DND-41 (cell line): ENCODE measurements around the gene CCDC78.

Experiments used
- ATAC-seq: fragments of 200-7000 bp; cut with Tn5 transposase; 3 replicates; pipeline ENCODE4 v1.9.1; 2021; ENCODE audit warnings: low read depth; ENCODE audit not compliant: insufficient read depth
- DNase-seq: peaks from one replicate; pipeline ENCODE4 v3.0.0-alpha.2; 2020
- H2AFZ ChIP-seq: 2 replicates; pipeline ENCODE4 v1.6.0; 2012; ENCODE audit warnings: low read depth, low read length
- H3K27ac ChIP-seq: 2 replicates; pipeline ENCODE4 v1.5.1; 2012; ENCODE audit warnings: low read length, inconsistent platforms
- H3K27me3 ChIP-seq: fragments of 200-600 bp; sonication (generic); 2 replicates; pipeline ENCODE4 v1.6.0; 2012; ENCODE audit warnings: low read length, mild to moderate bottlenecking, inconsistent platforms; ENCODE audit not compliant: insufficient read depth, poor library complexity
- H3K36me3 ChIP-seq: 2 replicates; pipeline ENCODE4 v1.5.1; 2012; ENCODE audit warnings: low read length, inconsistent platforms; ENCODE audit not compliant: insufficient read depth
- H3K4me1 ChIP-seq: 2 replicates; pipeline ENCODE4 v1.5.1; 2012; ENCODE audit warnings: mild to moderate bottlenecking, low read length; ENCODE audit not compliant: insufficient read depth
- H3K4me2 ChIP-seq: 2 replicates; pipeline ENCODE4 v1.6.0; 2012; ENCODE audit warnings: mild to moderate bottlenecking, moderate library complexity, low read length, inconsistent platforms; ENCODE audit not compliant: insufficient read depth
- H3K4me3 ChIP-seq, 2 experiments: fragments of 200-600 bp in 1 of 2; shearing (Covaris generic) in 1 of 2; 2 replicates each; pipeline ENCODE4 v1.5.1; 2012 to 2016; ENCODE audit warnings: inconsistent platforms in 2 of 2, low read length in 2 of 2, mild to moderate bottlenecking in 2 of 2, low read depth in 1 of 2, moderate library complexity in 1 of 2
- H3K79me2 ChIP-seq: 2 replicates; pipeline ENCODE4 v1.6.0; 2012; ENCODE audit warnings: low read length, inconsistent platforms; ENCODE audit not compliant: insufficient read depth
- H3K9ac ChIP-seq: 2 replicates; pipeline ENCODE4 v1.6.0; 2012; ENCODE audit warnings: low read depth, mild to moderate bottlenecking, inconsistent platforms, low read length, moderate library complexity
- H3K9me3 ChIP-seq: 2 replicates; pipeline ENCODE4 v1.5.1; 2012; ENCODE audit warnings: low read length, moderate library complexity, mild to moderate bottlenecking, inconsistent platforms; ENCODE audit not compliant: insufficient read depth, severe bottlenecking
- H4K20me1 ChIP-seq: 2 replicates; pipeline ENCODE4 v1.6.0; 2012; ENCODE audit warnings: low read length; ENCODE audit not compliant: insufficient read depth
- EZH2 ChIP-seq: IDR thresholded peaks from 3 replicates; pipeline ENCODE4 v1.6.1; 2012; ENCODE audit warnings: borderline replicate concordance, low read depth, mild to moderate bottlenecking, moderate library complexity, low read length, inconsistent platforms; ENCODE audit not compliant: severe bottlenecking
- TF ChIP-seq, protein P1 (sequence below): IDR thresholded peaks from 2 replicates; pipeline ENCODE4 v1.5.1; 2012; ENCODE audit warnings: borderline replicate concordance, low read length, moderate library complexity, mild to moderate bottlenecking; ENCODE audit not compliant: poor library complexity, severe bottlenecking; ENCODE audit errors: extremely low read depth

Gene CCDC78

DNA sequence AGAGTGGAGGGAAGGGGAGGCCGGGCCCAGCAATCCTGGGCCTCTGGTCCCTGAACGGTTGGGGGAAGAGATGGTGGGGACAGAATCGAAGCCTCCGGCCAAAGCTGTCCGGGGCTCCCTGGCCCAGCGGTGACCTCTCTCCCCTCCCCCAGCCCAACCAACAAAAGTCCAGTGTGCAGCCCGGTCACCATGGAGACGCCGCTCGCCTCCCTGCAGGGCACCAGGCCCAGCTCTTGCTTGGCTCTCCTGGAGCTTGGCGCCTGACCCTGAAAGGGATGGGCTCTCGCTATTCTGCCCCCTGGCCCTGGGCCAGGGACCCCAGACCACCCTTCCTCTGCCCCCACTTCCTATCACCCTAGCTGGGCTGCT lies 10.1 kb downstream of the CCDC78 start:
- Histone ChIP-seq H3K9ac (peak overlapping the region; percentile 74), H3K27me3 (peaks cover 6% of the 10 kb centered on the region), H3K4me1 (peaks cover 71% of the 10 kb centered on the region), H3K27ac (0 out of 2 replicates have a peak overlapping the region, but pooled peaks have one; percentile 33), H4K20me1 (peaks cover 44% of the 10 kb centered on the region), H2AFZ (no peak overlapping the region), H3K36me3 (peaks cover 12% of the 10 kb centered on the region; the same call in 1 of the 2 replicates), H3K4me3 (peak overlapping the region; percentile 67 to 75; a peak in 3 of 4 replicates), H3K4me2 (peak overlapping the region; percentile 68), H3K9me3 (no peaks in the 10 kb centered on the region), H3K79me2 (peaks cover 18% of the 10 kb centered on the region)
- no peak for DNase-seq
- TF ChIP-seq, protein P1, sequence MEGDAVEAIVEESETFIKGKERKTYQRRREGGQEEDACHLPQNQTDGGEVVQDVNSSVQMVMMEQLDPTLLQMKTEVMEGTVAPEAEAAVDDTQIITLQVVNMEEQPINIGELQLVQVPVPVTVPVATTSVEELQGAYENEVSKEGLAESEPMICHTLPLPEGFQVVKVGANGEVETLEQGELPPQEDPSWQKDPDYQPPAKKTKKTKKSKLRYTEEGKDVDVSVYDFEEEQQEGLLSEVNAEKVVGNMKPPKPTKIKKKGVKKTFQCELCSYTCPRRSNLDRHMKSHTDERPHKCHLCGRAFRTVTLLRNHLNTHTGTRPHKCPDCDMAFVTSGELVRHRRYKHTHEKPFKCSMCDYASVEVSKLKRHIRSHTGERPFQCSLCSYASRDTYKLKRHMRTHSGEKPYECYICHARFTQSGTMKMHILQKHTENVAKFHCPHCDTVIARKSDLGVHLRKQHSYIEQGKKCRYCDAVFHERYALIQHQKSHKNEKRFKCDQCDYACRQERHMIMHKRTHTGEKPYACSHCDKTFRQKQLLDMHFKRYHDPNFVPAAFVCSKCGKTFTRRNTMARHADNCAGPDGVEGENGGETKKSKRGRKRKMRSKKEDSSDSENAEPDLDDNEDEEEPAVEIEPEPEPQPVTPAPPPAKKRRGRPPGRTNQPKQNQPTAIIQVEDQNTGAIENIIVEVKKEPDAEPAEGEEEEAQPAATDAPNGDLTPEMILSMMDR, result no peak
- no peak for TF ChIP-seq EZH2
- no peak for ATAC-seq

DNA sequence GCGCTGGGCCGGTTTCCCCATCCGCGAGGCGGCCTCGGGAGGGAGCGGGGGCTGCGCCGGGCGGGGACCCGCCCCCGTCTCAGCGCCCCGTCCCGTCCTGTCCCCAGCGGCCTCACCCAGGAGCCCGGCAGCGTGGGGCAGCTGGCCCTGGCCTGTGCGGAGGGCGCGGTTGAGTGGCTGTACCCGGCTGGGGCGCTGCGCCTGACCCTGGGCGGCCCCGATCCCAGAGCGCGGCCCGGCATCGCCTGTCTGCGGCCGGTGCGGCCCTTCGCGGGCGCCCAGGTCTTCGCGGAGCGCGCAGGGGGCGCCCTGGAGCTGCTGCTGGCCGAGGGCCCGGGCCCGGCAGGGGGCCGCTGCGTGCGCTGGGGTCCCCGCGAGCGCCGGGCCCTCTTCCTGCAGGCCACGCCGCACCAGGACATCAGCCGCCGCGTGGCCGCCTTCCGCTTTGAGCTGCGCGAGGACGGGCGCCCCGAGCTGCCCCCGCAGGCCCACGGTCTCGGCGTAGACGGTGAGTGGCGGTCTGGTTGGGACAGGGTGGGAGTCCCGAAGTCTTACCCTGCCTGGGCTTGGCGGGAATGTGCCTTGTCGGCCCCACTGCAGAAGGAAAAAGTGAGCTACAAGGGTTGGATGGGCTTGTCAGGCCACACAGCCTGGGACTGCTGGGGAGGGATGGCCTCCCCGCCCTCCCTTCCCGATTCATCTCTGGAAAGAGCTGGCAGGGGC lies 10.6 kb downstream of the CCDC78 start:
- H4K20me1 ChIP-seq, result peaks cover 45% of the 10 kb centered on the region
- peak overlapping the region; percentile 67 to 75; a peak in 3 of 4 replicates for H3K4me3 ChIP-seq
- ATAC-seq (peak; percentile 10; the same call in 2 of the 3 replicates), DNase-seq (peak; percentile 28)
- H3K9me3 ChIP-seq, result no peaks in the 10 kb centered on the region
- peaks cover 18% of the 10 kb centered on the region for H3K79me2 ChIP-seq
- H3K9ac ChIP-seq, result peak overlapping the region; percentile 74
- H2AFZ ChIP-seq, result peak overlapping the region; percentile 71
- peaks cover 12% of the 10 kb centered on the region; the same call in 1 of the 2 replicates for H3K36me3 ChIP-seq
- peaks cover 65% of the 10 kb centered on the region for H3K4me1 ChIP-seq
- peak overlapping the region; percentile 68 for H3K4me2 ChIP-seq
- peak overlapping the region; percentile 47; the same call in 1 of the 2 replicates for H3K27ac ChIP-seq
- peaks cover 6% of the 10 kb centered on the region for H3K27me3 ChIP-seq
- TF ChIP-seq EZH2, result no peak
- TF ChIP-seq, protein P1, result peak; percentile 8

DNA sequence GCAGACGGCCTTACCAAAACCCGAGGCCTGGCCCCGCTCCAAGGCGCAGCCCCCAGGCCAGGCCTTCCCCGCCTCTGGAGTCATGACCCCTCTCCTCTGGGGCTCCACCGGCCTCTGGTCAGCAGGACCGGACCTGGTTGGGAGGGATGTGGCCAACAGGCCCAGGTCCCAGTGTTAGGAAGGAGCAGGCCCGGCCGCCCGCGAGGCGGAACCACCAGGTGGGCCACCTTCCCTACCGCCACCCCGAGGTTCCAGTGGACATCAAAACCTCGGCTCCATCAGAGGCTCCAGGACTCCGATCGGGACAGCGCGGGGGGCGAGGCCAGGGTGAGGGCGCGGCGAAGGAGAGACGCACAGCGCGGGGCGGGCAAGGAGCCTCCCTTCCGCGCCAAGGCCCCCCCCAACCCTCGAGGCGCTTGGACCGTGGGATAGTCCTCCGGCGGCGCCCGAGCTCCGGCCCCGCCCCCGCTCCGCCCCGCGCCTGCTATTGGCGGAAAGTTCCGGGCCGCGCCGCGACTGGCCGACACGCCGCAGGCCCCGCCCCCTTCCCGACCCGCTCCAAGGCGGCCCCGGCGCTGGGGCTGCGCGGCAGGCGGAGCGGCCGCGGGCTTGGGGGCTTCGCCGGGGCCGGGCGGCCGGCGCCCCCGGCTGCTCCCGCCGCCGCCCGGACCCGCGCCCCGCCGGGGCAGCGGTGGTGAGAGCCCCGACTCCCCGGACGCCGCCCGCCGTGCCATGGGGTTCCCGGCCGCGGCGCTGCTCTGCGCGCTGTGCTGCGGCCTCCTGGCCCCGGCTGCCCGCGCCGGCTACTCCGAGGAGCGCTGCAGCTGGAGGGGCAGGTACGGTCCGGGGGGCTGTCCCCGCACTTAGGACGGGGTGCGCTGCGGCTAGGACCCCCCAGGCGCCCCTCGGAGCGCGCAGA lies 11.4 kb downstream of the CCDC78 start, which contains the start of gene METRN:
Gene METRN (plus strand): TSS at position 561 of the 919 bp plus-strand sequence. CDS start 172 bp downstream, at position 733.
- Histone ChIP-seq H3K27me3 (no peaks in the 10 kb centered on the region), H3K9ac (peak within 1 kb of the TSS; percentile 74), H3K27ac (peak within 1 kb of the TSS; percentile 52), H3K4me3 (peak within 1 kb of the TSS; percentile 67 to 75; a peak in 3 of 4 replicates), H3K4me2 (peak within 1 kb of the TSS; percentile 68), H3K36me3 (peaks cover 12% of the 10 kb centered on the region; the same call in 1 of the 2 replicates), H3K4me1 (peaks cover 57% of the 10 kb centered on the region), H3K79me2 (peaks cover 18% of the 10 kb centered on the region), H2AFZ (peak within 1 kb of the TSS; percentile 71), H3K9me3 (no peaks in the 10 kb centered on the region), H4K20me1 (peaks cover 42% of the 10 kb centered on the region)
- no peak for TF ChIP-seq EZH2
- TF ChIP-seq, protein P1, result no peak
- peak; percentile 91 for ATAC-seq
- DNase-seq, result peak; percentile 93
